ENCODE data around the gene IL1RAPL2. TPM values are rescaled to one million over a fixed set of nuclear protein-coding genes. Genes with fewer than 3 reads are reported as not detected.

Gene IL1RAPL2
- total and polyA plus RNA-seq, 2 of the 8 experiments (the other 6 are each of a cell fraction or from before 2014, with no cell fraction given), result 0.20 to 1.3 TPM

- no peaks in the 10 kb centered on the region for H3K79me1 ChIP-seq (ENCODE audit: low read depth, low read length)
- no peak overlapping the region for H3K4ac ChIP-seq (replicated peaks; ENCODE audit: insufficient read length, low read depth, low read length)
- no peak overlapping the region for H2BK5ac ChIP-seq (ENCODE audit: low read depth, low read length)
- no peaks in the 10 kb centered on the region for H3K36me3 ChIP-seq (ENCODE audit: control insufficient read depth in 2 of 4, insufficient read depth in 4 of 4, low read length in 3 of 4)
- no peak overlapping the region for H3K9ac ChIP-seq (replicated peaks in 1 of 4; ENCODE audit: extremely low read depth in 1 of 4, low read depth in 3 of 4, low read length in 3 of 4)
- TF ChIP-seq SIN3A (conservative IDR thresholded peaks at IDR 0.05 in 1 of 2, IDR thresholded peaks at IDR 0.05 in 1 of 2; ENCODE audit: low read depth in 1 of 2, low read length in 2 of 2), result no peak
- TF ChIP-seq HDAC2 (IDR thresholded peaks at IDR 0.05; ENCODE audit: borderline replicate concordance in 1 of 2, low read depth in 2 of 2, low read length in 2 of 2), result no peak
- no peak for TF ChIP-seq CBX5 (IDR thresholded peaks at IDR 0.05; ENCODE audit: low read depth, low read length)
- TF ChIP-seq CTBP2 (IDR thresholded peaks at IDR 0.05; ENCODE audit: borderline replicate concordance, insufficient read depth, insufficient read length, low read length), result no peak
- no peak overlapping the region for H3K14ac ChIP-seq (ENCODE audit: insufficient read length)
- no peak overlapping the region for H2BK120ac ChIP-seq (replicated peaks; ENCODE audit: low read depth, low read length)
- DNase-seq (ENCODE audit: low read depth in 1 of 2, low spot score in 2 of 2), result no peak
- H4K20me1 ChIP-seq (replicated peaks in 1 of 2; ENCODE audit: control insufficient read depth in 1 of 2, insufficient read depth in 2 of 2, low read length in 2 of 2), result no peaks in the 10 kb centered on the region
- H3K4me3 ChIP-seq (ENCODE audit: extremely low read depth in 1 of 4, insufficient read depth in 2 of 4, low read depth in 3 of 4, low read length in 4 of 4), result no peak overlapping the region
- H3K23ac ChIP-seq (ENCODE audit: insufficient read length), result no peak overlapping the region
- H3K9me3 ChIP-seq (ENCODE audit: insufficient read depth in 2 of 2, low read depth in 1 of 2, low read length in 1 of 2), result peaks cover 0 to 4% of the 10 kb centered on the region in 2 experiments; a peak in 1 of 4 replicates
- H2BK12ac ChIP-seq (ENCODE audit: low read depth, low read length), result no peak overlapping the region
- FAIRE-seq, result no peak
- H3K27ac ChIP-seq (ENCODE audit: low read depth, low read length), result no peak overlapping the region
- H3K4me2 ChIP-seq (ENCODE audit: insufficient read depth in 1 of 2, low read depth in 2 of 2, low read length in 2 of 2), result no peak overlapping the region
- no peak overlapping the region for H4K8ac ChIP-seq (ENCODE audit: extremely low read depth, insufficient read depth, low read length)
- no peak overlapping the region for H4K91ac ChIP-seq (replicated peaks; ENCODE audit: insufficient read length, low read length)
- no peak overlapping the region for H2BK15ac ChIP-seq (ENCODE audit: low read length)
- no peak overlapping the region for H3K18ac ChIP-seq (ENCODE audit: extremely low read depth, low read length)
- 63% methylated on average over 1 of the region's 1 CpG; no CpG with 5 or more reads in 1 of the 2 experiments for WGBS, 2 experiments (ENCODE audit: extremely low coverage in 1 of 2, insufficient coverage in 1 of 2, insufficient read length in 1 of 2, insufficient replicate concordance in 2 of 2, low coverage in 1 of 2, low lambda C conversion rate in 2 of 2, missing lambda C conversion rate in 1 of 2)
- no peak overlapping the region for H4K5ac ChIP-seq (ENCODE audit: insufficient read length, low read depth, low read length)
- no peaks in the 10 kb centered on the region for H3K23me2 ChIP-seq (ENCODE audit: low read depth, low read length)
- no peak overlapping the region for H2AFZ ChIP-seq (ENCODE audit: low read length)
- H3K4me1 ChIP-seq (replicated peaks in 1 of 4; ENCODE audit: control insufficient read depth in 3 of 4, insufficient read depth in 4 of 4, low read length in 3 of 4), result no peaks in the 10 kb centered on the region
- H3K56ac ChIP-seq (replicated peaks; ENCODE audit: insufficient read length, low read depth, low read length), result no peak overlapping the region
- POLR2A ChIA-PET (ENCODE audit: partially characterized antibody), result no interaction called here
- no peak overlapping the region for H2AK5ac ChIP-seq (ENCODE audit: low read depth, low read length)
- H3K27me3 ChIP-seq (replicated peaks in 1 of 4; ENCODE audit: control insufficient read depth in 3 of 4, extremely low read depth in 1 of 4, insufficient read depth in 3 of 4, low read length in 3 of 4), result no peaks in the 10 kb centered on the region
- CTCF ChIA-PET (ENCODE audit: partially characterized antibody), result interaction anchor here (1.2 kb wide), 1 partner anchor 73 kb away, joined by 3 read pairs; no protein-coding TSS in a partner anchor
- no peak overlapping the region for H2BK20ac ChIP-seq (ENCODE audit: low read length)
- no peaks in the 10 kb centered on the region for H3K79me2 ChIP-seq (ENCODE audit: control insufficient read depth in 1 of 2, insufficient read depth in 2 of 2, low read length in 2 of 2)
Measured at GRCh38 chrX:105117621-105118020, 551.6 kb downstream of the IL1RAPL2 start.

Measured in H1 (cell line).